ELF-1 (cell line): ENCODE measurements around the gene CNGA4.
A peak's percentile ranks its signal among the peaks of the same experiment; 100 is the strongest.

Experiments used
- DNase-seq: peaks from one replicate; pipeline ENCODE4 v3.0.0-alpha.2; 2016; ENCODE audit warnings: low read depth, low spot score

Gene CNGA4, protein sequence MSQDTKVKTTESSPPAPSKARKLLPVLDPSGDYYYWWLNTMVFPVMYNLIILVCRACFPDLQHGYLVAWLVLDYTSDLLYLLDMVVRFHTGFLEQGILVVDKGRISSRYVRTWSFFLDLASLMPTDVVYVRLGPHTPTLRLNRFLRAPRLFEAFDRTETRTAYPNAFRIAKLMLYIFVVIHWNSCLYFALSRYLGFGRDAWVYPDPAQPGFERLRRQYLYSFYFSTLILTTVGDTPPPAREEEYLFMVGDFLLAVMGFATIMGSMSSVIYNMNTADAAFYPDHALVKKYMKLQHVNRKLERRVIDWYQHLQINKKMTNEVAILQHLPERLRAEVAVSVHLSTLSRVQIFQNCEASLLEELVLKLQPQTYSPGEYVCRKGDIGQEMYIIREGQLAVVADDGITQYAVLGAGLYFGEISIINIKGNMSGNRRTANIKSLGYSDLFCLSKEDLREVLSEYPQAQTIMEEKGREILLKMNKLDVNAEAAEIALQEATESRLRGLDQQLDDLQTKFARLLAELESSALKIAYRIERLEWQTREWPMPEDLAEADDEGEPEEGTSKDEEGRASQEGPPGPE

DNA sequence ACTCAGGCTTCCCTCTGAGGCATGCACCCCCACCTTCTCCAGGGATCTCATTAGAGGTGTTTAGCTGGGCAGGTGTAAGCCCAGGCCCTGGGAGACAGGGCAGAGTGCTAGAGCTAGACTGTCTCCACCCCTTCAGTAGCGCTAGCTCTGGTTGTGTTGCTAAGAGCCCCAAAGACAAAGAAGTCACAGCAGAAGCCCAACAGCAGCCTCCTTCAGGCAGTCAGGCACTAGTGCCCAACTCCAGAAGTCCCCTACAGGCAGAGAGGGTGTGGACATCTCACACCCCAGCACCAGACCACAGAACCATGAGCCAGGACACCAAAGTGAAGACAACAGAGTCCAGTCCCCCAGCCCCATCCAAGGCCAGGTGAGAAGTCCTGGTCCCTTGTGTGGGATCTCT lies at the start of gene CNGA4:
Gene CNGA4 (plus strand): TSS at position 188 of the 400 bp plus-strand sequence. CDS start 118 bp downstream, at position 306.
- peak; percentile 66 for DNase-seq

DNA sequence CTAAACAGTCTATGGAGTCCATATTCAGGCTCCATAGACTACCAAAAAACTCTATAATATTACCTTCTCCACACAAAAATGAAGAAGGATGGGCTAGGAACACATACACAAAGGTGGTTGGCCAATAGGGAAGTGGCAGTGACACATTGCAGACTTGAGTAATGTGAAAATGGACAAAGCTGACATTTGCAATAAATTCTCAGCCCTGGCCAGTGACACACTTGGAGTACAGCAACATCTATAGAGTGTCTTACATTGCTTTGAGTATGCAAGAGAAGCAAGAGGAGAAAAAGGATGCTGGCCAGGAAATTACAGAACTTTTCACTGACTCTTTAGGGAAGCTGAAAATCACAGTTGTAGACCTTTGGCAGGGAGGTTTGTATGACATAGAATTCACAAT lies 47.1 kb upstream of the CNGA4 start:
- DNase-seq: no peak

DNA sequence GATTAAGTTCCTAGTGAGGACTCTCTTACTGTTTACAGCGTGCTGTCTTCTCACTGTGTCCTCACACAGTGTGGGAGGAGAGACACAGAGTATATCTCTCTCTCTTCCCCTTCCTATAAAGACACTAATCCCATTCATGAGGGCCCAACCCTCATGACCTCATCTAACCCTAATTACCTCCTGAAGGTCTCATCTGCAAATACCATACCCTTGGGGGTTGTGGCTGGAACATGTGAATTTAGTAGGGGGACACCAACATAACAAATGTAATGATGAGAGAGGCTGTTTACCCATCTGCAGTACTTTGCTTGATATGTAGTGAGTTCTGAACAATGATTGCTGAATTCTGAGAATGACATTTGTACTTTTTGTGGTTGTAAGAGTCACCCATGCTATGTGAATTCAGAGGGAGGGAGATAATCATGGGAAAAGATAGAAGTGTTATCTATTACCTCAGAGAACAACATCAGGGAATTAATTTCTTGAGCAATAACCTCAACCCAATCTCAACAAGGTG lies 44.8 kb upstream of the CNGA4 start:
- no peak for DNase-seq

DNA sequence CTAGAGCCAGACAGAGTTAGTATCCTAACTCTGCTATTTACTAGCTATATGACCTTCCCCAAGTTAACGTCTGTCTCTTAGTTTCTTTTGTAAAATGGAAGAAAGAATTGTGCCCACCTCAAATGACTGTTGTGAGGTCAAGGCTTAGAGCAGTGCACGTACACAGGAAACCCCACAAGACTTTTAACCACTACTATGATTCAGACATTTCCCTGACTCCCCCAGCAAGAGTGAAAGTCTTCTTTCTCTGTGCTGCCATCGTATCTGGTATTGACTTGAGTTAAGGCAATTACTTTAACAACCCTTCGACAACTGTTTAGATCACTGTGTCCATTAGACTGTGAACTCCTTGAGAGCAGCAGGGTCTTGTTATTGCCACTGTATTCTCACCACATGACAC lies 42.5 kb upstream of the CNGA4 start:
- no peak for DNase-seq

DNA sequence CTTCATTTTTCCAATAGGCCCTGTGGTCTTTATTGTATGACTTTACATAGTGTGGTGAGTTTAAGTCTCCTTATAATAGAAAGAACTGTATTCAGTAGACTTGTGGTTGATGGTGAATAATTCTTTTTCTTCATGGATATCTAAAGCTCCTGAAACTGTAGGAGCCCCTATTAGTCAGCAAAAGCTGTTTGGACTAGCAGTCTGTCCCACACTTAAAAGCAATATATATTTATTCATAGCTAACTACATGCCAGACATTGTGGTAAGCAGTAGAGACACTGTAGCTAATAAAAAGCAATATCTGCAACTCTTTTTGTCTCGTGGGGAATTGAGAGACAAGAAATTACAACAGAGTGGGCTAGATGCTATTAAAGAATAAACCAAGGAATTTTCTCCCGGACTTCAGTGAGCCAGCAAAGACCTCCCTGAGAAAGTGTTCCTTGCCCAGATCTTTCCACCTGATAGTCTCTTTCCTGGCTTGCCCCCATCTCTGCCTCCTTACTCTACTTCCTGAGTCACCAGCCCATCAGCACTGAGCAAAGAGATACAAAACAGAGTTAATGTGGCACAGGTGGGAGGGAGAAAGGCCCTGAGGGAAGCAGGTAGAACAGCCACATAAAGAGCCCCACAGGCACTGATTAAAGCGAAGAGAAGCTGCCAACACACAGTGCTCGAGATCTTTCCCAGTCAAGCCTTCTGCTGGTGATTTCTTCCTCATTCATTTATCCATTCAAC lies 41.3 kb upstream of the CNGA4 start:
- DNase-seq: no peak

DNA sequence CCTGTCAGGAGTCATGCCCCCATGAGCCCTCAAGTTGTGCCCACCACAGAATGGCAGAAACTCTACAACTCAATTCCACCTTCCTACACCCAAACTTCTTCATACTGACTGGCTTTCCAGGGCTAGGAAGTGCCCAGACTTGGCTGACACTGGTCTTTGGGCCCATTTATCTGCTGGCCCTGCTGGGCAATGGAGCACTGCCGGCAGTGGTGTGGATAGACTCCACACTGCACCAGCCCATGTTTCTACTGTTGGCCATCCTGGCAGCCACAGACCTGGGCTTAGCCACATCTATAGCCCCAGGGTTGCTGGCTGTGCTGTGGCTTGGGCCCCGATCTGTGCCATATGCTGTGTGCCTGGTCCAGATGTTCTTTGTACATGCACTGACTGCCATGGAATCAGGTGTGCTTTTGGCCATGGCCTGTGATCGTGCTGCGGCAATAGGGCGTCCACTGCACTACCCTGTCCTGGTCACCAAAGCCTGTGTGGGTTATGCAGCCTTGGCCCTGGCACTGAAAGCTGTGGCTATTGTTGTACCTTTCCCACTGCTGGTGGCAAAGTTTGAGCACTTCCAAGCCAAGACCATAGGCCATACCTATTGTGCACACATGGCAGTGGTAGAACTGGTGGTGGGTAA lies 39.6 kb upstream of the CNGA4 start, which contains the start of gene OR52W1:
Gene OR52W1 (plus strand): TSS at position 51 of the 637 bp plus-strand sequence. CDS start 0 bp downstream, at position 51.
- DNase-seq: no peak

DNA sequence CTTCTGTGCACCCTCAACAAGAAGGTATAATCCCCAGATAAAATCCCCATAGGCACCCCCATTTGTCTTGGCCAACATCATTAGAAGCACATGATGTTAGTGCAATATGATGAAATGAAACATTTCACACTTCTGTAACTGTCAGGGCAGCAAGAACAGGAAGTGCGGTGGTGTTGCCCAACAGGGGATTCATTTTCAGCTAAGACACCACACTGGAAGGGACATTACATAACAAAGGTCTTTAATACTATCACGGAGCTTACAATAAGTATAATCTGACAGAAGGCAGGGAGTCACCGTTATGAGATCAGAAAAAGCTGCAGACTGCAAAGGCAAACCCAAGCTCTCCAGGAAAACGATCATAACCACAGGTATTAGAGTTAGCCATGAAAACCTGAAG lies 37.9 kb upstream of the CNGA4 start:
- no peak for DNase-seq

DNA sequence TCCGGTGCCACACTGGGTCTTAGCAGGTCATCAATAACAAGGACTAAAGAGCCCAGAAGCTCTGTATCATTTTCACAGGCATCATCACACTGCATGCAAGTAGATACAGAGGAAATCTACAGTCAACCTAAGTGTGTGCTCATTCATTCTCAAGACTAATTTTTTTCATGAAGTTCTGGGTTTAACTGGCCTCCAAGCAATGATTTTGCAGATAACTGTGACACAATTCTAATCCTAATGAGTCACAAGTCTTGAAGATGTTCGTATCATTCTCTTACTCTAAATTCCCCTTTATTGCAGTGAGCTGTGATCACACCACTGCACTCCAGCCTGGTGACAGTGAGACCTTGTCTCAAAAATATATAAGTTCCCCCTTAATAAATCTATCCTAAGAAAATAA lies 37.4 kb upstream of the CNGA4 start:
- DNase-seq: no peak

DNA sequence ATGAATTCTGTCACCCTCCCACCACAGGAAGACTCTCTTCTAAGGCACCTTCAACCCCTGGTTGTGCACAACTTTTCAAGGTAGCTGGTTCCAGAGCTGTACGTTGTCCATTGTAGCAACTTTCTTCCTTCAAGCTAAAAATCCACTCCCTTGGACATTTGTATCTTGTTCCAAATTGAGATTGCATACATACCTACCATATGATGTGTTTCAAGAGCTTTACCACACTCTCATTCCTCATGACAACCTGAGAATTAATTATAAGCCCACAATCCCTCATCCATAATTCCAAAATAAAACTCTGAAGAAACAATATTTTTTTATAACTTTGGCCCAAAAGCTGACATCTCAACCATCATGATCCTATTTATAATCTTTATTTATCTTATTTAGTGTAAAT lies 36.8 kb upstream of the CNGA4 start:
- DNase-seq: no peak

DNA sequence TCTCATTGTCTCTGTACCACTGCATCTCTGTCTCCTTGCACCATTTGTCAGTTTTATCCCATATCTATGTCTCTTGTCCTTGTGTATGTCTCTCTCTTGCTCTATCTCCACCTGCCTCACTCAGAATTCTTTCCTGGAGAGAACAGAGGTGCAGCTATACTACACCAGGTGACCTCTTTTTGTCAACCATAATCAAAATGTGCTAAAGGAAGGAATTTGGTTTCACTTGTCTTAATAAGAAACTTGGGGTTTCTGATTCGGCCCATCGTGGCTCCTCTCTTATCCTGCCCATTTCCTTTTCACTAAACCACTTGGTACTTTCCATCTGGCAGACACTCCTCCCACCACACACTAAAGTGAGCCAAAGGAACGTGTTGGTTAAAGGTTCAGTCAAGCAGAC lies 35.6 kb upstream of the CNGA4 start:
- no peak for DNase-seq

DNA sequence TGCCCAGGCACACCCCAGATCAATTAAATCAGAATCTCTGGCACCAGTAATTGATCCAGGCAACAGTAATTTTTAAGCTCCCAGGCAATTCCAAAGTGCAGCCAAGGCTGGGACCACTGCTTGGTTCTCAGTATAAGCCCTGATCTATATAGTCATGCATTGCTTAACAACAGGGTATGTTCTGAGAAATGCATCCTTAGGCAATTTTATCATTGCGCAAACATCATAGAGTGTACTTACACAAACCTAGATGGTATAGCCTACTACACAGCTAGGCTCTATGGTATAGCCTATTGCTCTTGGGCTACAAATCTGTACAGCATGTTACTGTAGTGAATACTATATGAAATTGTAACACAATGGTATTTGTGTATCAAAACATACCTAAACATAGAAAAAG lies 34.2 kb upstream of the CNGA4 start:
- no peak for DNase-seq

DNA sequence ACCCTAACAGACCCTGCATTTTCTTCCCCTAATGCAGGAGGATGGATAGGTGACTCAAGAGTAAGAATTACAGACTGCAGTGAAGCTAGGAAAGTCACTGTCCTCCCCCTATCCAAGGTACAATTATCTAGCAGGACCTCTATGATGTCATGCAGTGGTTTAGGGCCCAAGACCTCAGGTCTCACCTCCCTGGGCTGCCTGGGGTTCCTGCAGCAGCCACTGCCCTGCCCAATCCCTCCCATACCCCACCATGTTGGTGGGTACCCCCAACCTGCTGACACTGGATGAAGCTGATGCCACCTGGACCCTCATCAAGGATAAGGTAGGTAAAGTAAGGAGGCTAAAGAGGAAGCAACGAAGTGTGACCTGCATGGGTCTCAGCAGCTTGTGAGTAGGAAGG lies 33.5 kb upstream of the CNGA4 start, which contains the start of gene C11orf42:
Gene C11orf42 (plus strand): TSS at position 192 of the 400 bp plus-strand sequence. CDS start 59 bp downstream, at position 251.
- DNase-seq: no peak

DNA sequence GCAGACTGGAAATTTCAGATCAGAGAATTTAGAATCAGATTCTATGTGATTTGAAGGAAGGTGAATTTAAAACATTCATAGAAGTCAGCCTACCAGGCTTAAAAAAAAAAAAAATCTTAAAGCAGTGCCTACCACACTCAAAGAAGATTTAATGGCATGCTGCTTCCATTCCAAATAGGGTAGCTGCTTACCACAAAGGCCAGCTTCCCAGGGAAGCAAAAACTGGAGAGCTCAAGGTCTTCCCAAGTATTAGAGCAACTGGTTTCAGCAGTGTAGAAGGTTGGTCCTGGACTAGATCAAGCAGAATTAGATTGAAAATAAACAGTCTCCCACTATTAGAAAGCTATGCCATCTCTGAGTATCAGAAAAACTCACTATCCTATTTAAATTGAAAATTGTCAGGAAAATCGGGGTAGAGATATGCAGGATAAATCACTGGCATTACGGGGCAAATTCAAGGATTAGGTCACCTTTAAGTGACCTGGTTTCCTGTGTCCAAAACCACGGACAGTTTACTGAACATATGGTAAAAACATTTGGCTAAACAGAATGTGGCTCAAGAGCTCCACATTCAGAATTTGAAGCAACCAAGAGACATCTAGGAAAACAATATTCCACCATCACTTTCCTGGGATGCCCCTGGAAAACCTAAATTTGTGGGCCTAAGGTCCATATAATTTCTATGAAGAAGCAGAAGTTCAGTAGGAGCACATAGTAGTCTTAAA lies 32.3 kb upstream of the CNGA4 start:
- no peak for DNase-seq

DNA sequence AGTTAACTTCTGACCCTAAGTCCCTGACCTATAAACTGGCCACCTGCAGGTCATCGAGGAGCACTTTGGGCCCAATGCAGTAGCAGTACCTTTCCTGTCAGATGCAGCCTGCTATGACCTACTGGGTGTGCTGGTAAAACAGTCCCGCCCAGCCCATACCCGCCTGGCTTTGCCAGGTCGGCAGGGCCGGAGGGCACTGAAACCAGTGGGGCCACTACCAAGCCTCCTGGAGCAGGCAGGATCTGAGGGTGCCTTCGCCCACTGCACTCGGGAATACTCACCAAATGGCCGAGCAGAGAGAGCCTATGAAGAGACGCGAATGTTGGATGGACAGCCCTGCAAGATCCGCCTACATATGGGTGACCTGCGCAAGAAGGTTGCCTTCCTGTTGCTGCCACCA lies 29.1 kb upstream of the CNGA4 start:
- DNase-seq: no peak

DNA sequence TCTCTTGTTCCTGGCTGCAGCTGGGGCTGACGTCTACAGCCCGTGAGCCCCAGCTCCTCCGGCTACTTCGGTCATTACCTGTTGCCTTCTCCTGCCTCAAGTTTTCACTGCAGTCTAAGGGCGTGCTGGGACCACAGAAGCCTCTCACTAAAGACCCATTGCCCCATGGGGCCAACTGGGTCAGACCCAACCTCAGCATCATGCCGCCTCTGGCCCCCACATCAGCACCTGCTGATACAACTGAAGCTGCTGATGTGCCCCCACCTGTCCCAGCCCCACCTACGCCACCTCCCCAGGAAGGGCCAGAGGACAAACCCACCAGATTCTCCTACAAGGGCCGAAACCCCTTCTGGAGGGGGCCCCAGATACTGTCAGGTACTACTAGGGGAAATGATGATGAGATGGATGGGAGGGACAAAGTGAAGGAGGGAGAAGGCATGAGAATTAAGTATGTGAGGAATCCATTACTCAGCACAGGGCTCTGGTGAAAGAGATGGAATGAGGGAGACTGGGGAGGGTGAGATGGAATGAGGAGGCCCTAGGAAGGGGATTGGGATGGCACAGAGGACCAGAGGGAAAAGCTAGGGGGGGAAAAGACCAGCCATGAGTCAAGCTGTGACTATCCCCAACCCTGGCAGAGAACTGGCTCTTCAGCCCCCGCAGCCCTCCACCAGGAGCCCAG lies 28.5 kb upstream of the CNGA4 start:
- DNase-seq: no peak

DNA sequence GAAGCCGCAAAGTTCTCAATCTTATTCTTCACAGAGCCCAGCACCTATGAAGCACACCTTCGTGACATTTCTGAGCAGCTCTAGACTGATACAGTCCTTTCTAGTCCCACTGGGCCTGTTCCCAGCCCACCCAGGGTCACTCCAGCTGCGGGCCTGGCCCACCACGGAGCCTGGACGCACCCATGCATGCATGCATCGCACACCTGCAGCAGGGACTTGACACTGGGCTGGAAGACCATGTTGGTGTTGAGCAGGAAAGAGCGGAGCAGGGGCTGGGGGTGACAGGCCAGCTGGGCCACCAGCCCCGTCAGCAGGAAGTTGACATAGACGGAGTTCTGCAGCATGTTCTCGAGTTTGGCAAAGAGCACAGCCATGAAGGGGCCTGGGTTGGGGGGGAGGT lies 24.4 kb upstream of the CNGA4 start:
- DNase-seq: no peak

DNA sequence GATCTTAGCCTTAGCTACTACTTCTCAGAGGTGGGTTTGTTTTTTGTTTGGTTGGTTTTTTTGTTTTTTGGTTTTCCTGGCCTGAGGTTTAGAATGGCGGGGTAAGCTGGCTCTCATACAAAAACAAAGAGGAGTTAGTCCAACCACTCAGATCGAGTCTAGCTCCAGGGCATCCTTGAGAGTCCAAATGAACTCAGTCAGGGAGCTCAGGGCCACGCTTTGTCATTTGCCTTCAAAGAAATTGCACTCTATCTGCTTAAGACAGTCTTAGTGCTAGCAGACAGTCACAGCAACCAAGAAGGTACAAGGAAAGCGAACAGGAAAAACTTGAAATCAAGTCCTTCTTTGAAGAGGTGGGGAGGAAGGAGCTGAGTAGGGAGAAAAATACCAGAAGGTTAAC lies 22.4 kb upstream of the CNGA4 start:
- DNase-seq: peak; percentile 85

DNA sequence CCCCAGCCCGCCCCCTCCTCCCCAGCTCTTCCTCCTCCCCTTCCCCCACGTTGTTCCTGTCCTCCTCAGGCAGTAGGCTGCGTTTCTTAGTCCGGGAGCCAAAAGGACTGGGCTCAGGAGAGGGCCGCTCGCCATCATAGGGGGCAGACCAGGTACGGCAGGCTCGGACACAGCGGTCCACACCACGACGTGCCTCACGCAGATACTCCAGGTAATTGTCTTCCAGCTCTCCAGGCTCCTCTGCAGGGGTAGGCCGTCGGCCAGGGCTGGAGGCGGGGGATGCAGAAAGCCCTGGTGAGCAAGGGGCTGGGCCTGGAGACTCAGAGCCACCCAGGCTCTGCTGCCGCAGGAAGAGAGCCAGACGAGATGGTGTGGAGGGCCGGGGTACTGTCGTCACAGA lies 21.2 kb upstream of the CNGA4 start:
- no peak for DNase-seq

DNA sequence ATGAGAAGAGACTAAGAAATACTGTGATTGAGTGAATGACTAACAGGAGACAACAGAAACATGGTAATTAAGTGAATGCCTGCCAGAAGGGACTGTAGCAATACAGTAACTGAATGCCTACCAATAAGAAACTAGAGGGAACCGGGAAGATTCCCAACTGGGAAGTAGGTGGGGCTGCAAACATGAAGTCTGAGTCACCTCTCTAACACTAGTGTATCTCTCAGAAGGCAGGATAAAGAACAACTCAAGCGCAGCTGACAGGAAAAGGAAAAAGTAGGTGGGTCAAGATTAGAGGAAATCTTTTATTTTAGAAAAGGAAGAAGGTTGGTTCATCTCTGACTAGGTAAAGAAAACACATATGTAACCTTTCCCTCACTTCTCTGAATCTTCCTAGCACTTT lies 19.5 kb upstream of the CNGA4 start:
- no peak for DNase-seq

DNA sequence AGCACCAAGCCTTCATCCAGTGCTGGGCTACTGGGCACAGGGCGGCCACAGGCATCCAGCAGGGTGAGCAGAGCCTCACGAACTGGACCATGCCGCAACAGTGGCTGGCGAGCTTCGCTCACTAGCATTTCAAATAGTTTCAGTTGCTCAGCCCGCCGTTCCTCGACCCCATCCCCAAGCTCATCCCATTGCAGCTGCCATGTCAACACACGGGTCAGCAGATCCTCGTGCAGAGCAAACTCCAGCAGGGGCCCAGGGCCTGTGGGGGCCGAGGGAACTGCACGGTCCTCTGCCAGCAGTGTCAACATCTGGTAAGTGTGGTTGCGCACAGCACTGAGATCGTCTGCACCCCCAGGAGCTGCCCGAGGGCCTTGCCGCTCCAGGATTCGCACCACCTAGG lies 15.0 kb upstream of the CNGA4 start:
- no peak for DNase-seq

DNA sequence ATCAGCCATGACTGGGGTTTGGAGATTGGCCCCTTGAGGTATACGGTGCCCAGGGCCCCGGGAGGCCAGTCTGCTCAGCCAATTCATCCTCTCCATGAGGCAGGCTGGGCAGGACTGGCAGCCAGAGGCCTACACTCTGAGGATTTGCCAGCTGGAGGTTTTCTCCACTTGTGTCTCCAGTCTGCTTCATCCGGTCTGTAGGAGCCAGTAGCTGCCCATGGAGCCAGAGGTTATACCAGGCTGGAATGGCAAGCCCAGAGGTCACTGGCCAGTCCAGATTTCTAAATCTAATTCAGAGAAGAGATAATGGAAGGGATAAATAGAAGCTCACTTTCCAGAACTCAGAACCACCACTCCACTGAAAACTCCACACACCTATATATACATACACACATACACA lies 14.5 kb upstream of the CNGA4 start:
- no peak for DNase-seq
